Measurements from ENCODE around the gene ALOX12B. TPM values are rescaled to one million over a fixed set of nuclear protein-coding genes. Genes with fewer than 3 reads are reported as not detected.
A peak's percentile ranks its signal among the peaks of the same experiment; 100 is the strongest.

ALOX12B gene
- total and polyA plus RNA-seq, 2 donors = 0.42 to 5.0 TPM

- Histone ChIP-seq H3K4me3 (ENCODE audit: low read length in 2 of 2) (no peak overlapping the region), H3K27ac (ENCODE audit: low read depth in 1 of 2, low read length in 1 of 2) (no peak overlapping the region), H3K27me3 (ENCODE audit: control insufficient read depth in 2 of 2, insufficient read depth in 1 of 2, low read length in 1 of 2) (peaks cover 46 to 95% of the 10 kb centered on the region in 2 donors), H3K36me3 (ENCODE audit: control insufficient read depth in 2 of 2, insufficient read depth in 2 of 2, low read length in 1 of 2) (no peaks in the 10 kb centered on the region), H3K4me1 (ENCODE audit: control insufficient read depth in 2 of 2, insufficient read depth in 2 of 2, low read length in 2 of 2) (peaks cover 13 to 18% of the 10 kb centered on the region in 2 donors), H3K9me3 (ENCODE audit: control insufficient read depth in 2 of 2, insufficient read depth in 1 of 2, low read length in 1 of 2) (peaks cover 1 to 3% of the 10 kb centered on the region in 2 donors)
- DNase-seq (ENCODE audit: low read depth in 6 of 9, low spot score in 9 of 9) = peak; percentile 29 to 79 (median 52)
- WGBS = 8% methylated on average over 28 of the region's 28 CpGs
Measured at GRCh38 chr17:8073627-8074484, 13.7 kb downstream of the ALOX12B start.

GRCh38 chr17:8072729-8073461 lies 14.6 kb downstream of the ALOX12B start:
- Histone ChIP-seq H3K4me3 (ENCODE audit: low read length in 2 of 2) (no peak overlapping the region), H3K4me1 (ENCODE audit: control insufficient read depth in 2 of 2, insufficient read depth in 2 of 2, low read length in 2 of 2) (peaks cover 13 to 18% of the 10 kb centered on the region in 2 donors)

GRCh38 chr17:8072341-8072728 lies 15.2 kb downstream of the ALOX12B start:
- no peaks in the 10 kb centered on the region for H3K36me3 ChIP-seq (ENCODE audit: control insufficient read depth in 2 of 2, insufficient read depth in 2 of 2, low read length in 1 of 2)
- no peak for DNase-seq (ENCODE audit: low read depth in 6 of 9, low spot score in 9 of 9)
- H3K4me1 ChIP-seq (ENCODE audit: control insufficient read depth in 2 of 2, insufficient read depth in 2 of 2, low read length in 2 of 2) = peaks cover 13 to 18% of the 10 kb centered on the region in 2 donors
- H3K27me3 ChIP-seq (ENCODE audit: control insufficient read depth in 2 of 2, insufficient read depth in 1 of 2, low read length in 1 of 2) = peaks cover 44 to 93% of the 10 kb centered on the region in 2 donors
- H3K27ac ChIP-seq (ENCODE audit: low read depth in 1 of 2, low read length in 1 of 2) = no peak overlapping the region
- H3K9me3 ChIP-seq (ENCODE audit: control insufficient read depth in 2 of 2, insufficient read depth in 1 of 2, low read length in 1 of 2) = peaks cover 1 to 3% of the 10 kb centered on the region in 2 donors
- 7% methylated on average over 28 of the region's 28 CpGs for WGBS
- H3K4me3 ChIP-seq (ENCODE audit: low read length in 2 of 2) = peak overlapping the region in 1 of 2 donors; percentile 6

More at GRCh38 chr17:8072729-8073461, 14.6 kb downstream of the ALOX12B start:
- Histone ChIP-seq H3K36me3 (ENCODE audit: control insufficient read depth in 2 of 2, insufficient read depth in 2 of 2, low read length in 1 of 2) (no peaks in the 10 kb centered on the region), H3K9me3 (ENCODE audit: control insufficient read depth in 2 of 2, insufficient read depth in 1 of 2, low read length in 1 of 2) (peaks cover 1 to 3% of the 10 kb centered on the region in 2 donors), H3K27ac (ENCODE audit: low read depth in 1 of 2, low read length in 1 of 2) (no peak overlapping the region), H3K27me3 (ENCODE audit: control insufficient read depth in 2 of 2, insufficient read depth in 1 of 2, low read length in 1 of 2) (peaks cover 44 to 93% of the 10 kb centered on the region in 2 donors)
- WGBS = 6% methylated on average over 40 of the region's 40 CpGs
- DNase-seq (ENCODE audit: low read depth in 6 of 9, low spot score in 9 of 9) = peak in 1 of 9 donors; percentile 37

- Histone ChIP-seq H3K4me3 (ENCODE audit: low read length in 2 of 2) (no peak overlapping the region), H3K4me1 (ENCODE audit: control insufficient read depth in 2 of 2, insufficient read depth in 2 of 2, low read length in 2 of 2) (peaks cover 13 to 18% of the 10 kb centered on the region in 2 donors), H3K27me3 (ENCODE audit: control insufficient read depth in 2 of 2, insufficient read depth in 1 of 2, low read length in 1 of 2) (peaks cover 44 to 93% of the 10 kb centered on the region in 2 donors), H3K27ac (ENCODE audit: low read depth in 1 of 2, low read length in 1 of 2) (no peak overlapping the region), H3K9me3 (ENCODE audit: control insufficient read depth in 2 of 2, insufficient read depth in 1 of 2, low read length in 1 of 2) (peaks cover 1 to 3% of the 10 kb centered on the region in 2 donors), H3K36me3 (ENCODE audit: control insufficient read depth in 2 of 2, insufficient read depth in 2 of 2, low read length in 1 of 2) (no peaks in the 10 kb centered on the region)
- no peak for DNase-seq (ENCODE audit: low read depth in 6 of 9, low spot score in 9 of 9)
- 91% methylated on average over 12 of the region's 12 CpGs for WGBS
Measured at GRCh38 chr17:8071496-8071895, 16.0 kb downstream of the ALOX12B start.

GRCh38 chr17:8069587-8069860 lies 18.0 kb downstream of the ALOX12B start:
- no peak overlapping the region for H3K27ac ChIP-seq (ENCODE audit: low read depth in 1 of 2, low read length in 1 of 2)
- no peaks in the 10 kb centered on the region for H3K36me3 ChIP-seq (ENCODE audit: control insufficient read depth in 2 of 2, insufficient read depth in 2 of 2, low read length in 1 of 2)
- 94% methylated on average over 3 of the region's 3 CpGs for WGBS
- no peak for DNase-seq (ENCODE audit: low read depth in 6 of 9, low spot score in 9 of 9)
- H3K4me3 ChIP-seq (ENCODE audit: low read length in 2 of 2) = no peak overlapping the region
- peaks cover 13 to 18% of the 10 kb centered on the region in 2 donors for H3K4me1 ChIP-seq (ENCODE audit: control insufficient read depth in 2 of 2, insufficient read depth in 2 of 2, low read length in 2 of 2)
- H3K9me3 ChIP-seq (ENCODE audit: control insufficient read depth in 2 of 2, insufficient read depth in 1 of 2, low read length in 1 of 2) = peaks cover 1 to 3% of the 10 kb centered on the region in 2 donors
- peaks cover 37 to 90% of the 10 kb centered on the region in 2 donors for H3K27me3 ChIP-seq (ENCODE audit: control insufficient read depth in 2 of 2, insufficient read depth in 1 of 2, low read length in 1 of 2)

- Histone ChIP-seq H3K4me1 (ENCODE audit: control insufficient read depth in 2 of 2, insufficient read depth in 2 of 2, low read length in 2 of 2) (peaks cover 13 to 18% of the 10 kb centered on the region in 2 donors), H3K27ac (ENCODE audit: low read depth in 1 of 2, low read length in 1 of 2) (no peak overlapping the region), H3K4me3 (ENCODE audit: low read length in 2 of 2) (no peak overlapping the region), H3K27me3 (ENCODE audit: control insufficient read depth in 2 of 2, insufficient read depth in 1 of 2, low read length in 1 of 2) (peaks cover 35 to 90% of the 10 kb centered on the region in 2 donors), H3K36me3 (ENCODE audit: control insufficient read depth in 2 of 2, insufficient read depth in 2 of 2, low read length in 1 of 2) (no peaks in the 10 kb centered on the region), H3K9me3 (ENCODE audit: control insufficient read depth in 2 of 2, insufficient read depth in 1 of 2, low read length in 1 of 2) (peaks cover 1 to 3% of the 10 kb centered on the region in 2 donors)
- no peak for DNase-seq (ENCODE audit: low read depth in 6 of 9, low spot score in 9 of 9)
- WGBS = 88% methylated on average over 9 of the region's 9 CpGs
Measured at GRCh38 chr17:8068736-8069586, 18.6 kb downstream of the ALOX12B start.

- Histone ChIP-seq H3K9me3 (ENCODE audit: control insufficient read depth in 2 of 2, insufficient read depth in 1 of 2, low read length in 1 of 2) (peaks cover under 1 to 1% of the 10 kb centered on the region in 2 donors), H3K27me3 (ENCODE audit: control insufficient read depth in 2 of 2, insufficient read depth in 1 of 2, low read length in 1 of 2) (peaks cover 30 to 90% of the 10 kb centered on the region in 2 donors), H3K4me1 (ENCODE audit: control insufficient read depth in 2 of 2, insufficient read depth in 2 of 2, low read length in 2 of 2) (peaks cover 7 to 8% of the 10 kb centered on the region in 2 donors), H3K27ac (ENCODE audit: low read depth in 1 of 2, low read length in 1 of 2) (no peak overlapping the region), H3K36me3 (ENCODE audit: control insufficient read depth in 2 of 2, insufficient read depth in 2 of 2, low read length in 1 of 2) (no peaks in the 10 kb centered on the region), H3K4me3 (ENCODE audit: low read length in 2 of 2) (no peak overlapping the region)
- no peak for DNase-seq (ENCODE audit: low read depth in 6 of 9, low spot score in 9 of 9)
- WGBS = 82% methylated on average over 4 of the region's 4 CpGs
Measured at GRCh38 chr17:8067806-8068205, 19.7 kb downstream of the ALOX12B start.

GRCh38 chr17:8066841-8067775 lies 20.4 kb downstream of the ALOX12B start:
- Histone ChIP-seq H3K27ac (ENCODE audit: low read depth in 1 of 2, low read length in 1 of 2) (no peak overlapping the region), H3K27me3 (ENCODE audit: control insufficient read depth in 2 of 2, insufficient read depth in 1 of 2, low read length in 1 of 2) (peaks cover 31 to 90% of the 10 kb centered on the region in 2 donors), H3K4me3 (ENCODE audit: low read length in 2 of 2) (no peak overlapping the region), H3K4me1 (ENCODE audit: control insufficient read depth in 2 of 2, insufficient read depth in 2 of 2, low read length in 2 of 2) (peaks cover under 1 to 3% of the 10 kb centered on the region in 2 donors), H3K9me3 (ENCODE audit: control insufficient read depth in 2 of 2, insufficient read depth in 1 of 2, low read length in 1 of 2) (no peaks in the 10 kb centered on the region), H3K36me3 (ENCODE audit: control insufficient read depth in 2 of 2, insufficient read depth in 2 of 2, low read length in 1 of 2) (no peaks in the 10 kb centered on the region)
- no peak for DNase-seq (ENCODE audit: low read depth in 6 of 9, low spot score in 9 of 9)
- 90% methylated on average over 15 of the region's 15 CpGs for WGBS

All from thymus (tissue), 11 donors.